GM11168 (cell line): ENCODE data around the gene TBC1D32.
"Not testable (repeated sequence)": the region's sequence is repeated elsewhere in the genome, so short reads cannot be mapped to it uniquely, and the experiment has no call there.

Source experiments
- in situ Hi-C: fragments of 300-500 bp; cut with MboI; formaldehyde crosslinking; loops from one replicate; pipeline ENCODE4 v1.12.0; 2022; ENCODE audit warnings: low sequenced_read_pairs; ENCODE audit not compliant: unreplicated experiment

The TBC1D32 gene

GRCh38 chr6:121143476-121143875, 190.8 kb downstream of the TBC1D32 start:
- in situ Hi-C loops: no loop called here

DNA sequence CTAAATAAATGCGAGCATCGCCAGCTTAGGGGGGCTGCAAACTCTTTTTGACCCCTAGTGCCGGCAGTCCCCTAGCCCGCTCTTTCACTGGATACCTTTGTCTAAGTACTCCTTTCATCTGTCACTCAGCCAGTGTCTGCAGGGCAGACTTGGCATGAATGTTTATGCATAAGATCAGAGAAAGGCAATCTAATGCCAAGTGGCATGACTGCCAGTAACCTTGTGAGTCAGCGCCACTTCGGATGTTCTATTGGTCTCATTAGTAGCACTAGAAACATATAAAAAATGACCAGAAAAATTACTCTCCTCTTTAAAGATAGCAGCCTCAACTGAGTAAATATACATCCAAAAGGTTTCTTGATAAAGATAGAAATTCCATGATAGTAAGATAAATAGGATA, 192.2 kb downstream of the TBC1D32 start:
- in situ Hi-C loops: no loop called here

- in situ Hi-C loops: no loop called here
These were observed 198.9 kb downstream of the TBC1D32 start for GRCh38 chr6:121135425-121135824.

- in situ Hi-C loops: no loop called here
These were observed 199.4 kb downstream of the TBC1D32 start for GRCh38 chr6:121134922-121135321.

GRCh38 chr6:121124600-121124999, 209.7 kb downstream of the TBC1D32 start:
- in situ Hi-C loops: no loop called here

- in situ Hi-C loops: no loop called here
These were observed 221.9 kb downstream of the TBC1D32 start for GRCh38 chr6:121112356-121112755.

DNA sequence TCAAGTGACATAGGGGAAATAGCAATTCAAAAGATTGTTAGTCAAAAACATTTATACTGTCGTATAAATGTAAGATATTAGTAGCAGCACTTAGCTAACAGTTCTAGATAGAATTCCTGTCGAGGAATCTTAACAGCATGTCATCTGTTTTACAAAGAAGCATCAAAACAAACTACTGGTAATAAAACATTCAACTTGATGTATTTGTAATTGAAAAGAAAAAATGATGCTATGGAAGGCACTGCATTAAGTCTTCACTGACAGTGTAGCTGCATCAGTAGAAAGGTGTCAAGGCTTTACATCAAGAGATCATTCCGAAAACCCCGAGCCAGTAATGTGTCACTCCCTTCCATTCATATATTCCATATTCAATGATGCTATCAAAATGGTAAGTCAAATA, 223.5 kb downstream of the TBC1D32 start:
- in situ Hi-C loops: no loop called here

GRCh38 chr6:121106962-121107361, 227.3 kb downstream of the TBC1D32 start:
- in situ Hi-C loops: no loop called here

DNA sequence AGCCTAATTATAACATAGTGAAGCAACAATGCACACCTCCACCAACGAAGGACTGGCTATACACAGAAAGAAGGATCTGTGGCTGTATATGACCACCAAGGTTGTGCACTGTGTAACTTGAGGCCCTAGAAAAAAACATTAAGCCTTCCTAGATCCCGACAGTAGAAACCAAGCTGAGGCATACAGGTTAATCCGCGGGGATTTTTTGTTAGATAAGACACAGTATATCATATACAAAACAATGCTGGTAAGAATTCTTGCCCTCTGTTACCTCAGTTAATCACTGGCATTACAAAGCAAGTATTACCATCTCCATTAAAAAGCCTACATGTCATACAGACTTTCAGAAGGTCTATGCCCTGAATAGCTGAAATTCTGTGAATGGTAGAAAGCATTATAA, 228.8 kb downstream of the TBC1D32 start:
- in situ Hi-C loops: no loop called here

GRCh38 chr6:121093928-121094327, 240.4 kb downstream of the TBC1D32 start:
- in situ Hi-C loops: no loop called here

- in situ Hi-C loops: no loop called here
These were observed 243.8 kb downstream of the TBC1D32 start for GRCh38 chr6:121090492-121090891.

GRCh38 chr6:121086876-121087275, 247.4 kb downstream of the TBC1D32 start:
- in situ Hi-C loops: no loop called here

- in situ Hi-C loops: no loop called here
These were observed 258.2 kb downstream of the TBC1D32 start for GRCh38 chr6:121076119-121076518.

GRCh38 chr6:121068749-121069148, 265.5 kb downstream of the TBC1D32 start:
- in situ Hi-C loops: not testable (repeated sequence)

DNA sequence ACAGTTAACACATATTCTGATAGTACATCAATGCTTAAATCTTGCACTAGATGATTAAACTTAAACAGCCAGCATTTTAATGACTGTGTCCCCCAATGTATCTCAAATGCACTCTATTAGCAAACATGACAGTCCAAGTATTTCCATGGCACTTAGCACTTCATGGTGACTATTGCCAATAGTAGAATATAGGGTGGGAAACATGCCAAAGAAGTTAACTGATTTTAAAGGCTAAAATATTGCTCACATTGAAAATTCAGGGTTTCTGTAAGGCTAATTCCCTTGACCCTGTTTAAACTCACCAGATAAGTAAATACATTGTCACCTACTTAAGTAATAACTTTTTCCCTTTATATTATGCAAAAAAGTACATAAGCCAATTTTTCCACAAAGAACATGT, 266.9 kb downstream of the TBC1D32 start:
- in situ Hi-C loops: no loop called here

GRCh38 chr6:121064345-121064744, 269.9 kb downstream of the TBC1D32 start:
- in situ Hi-C loops: loop anchor here (5.0 kb wide), 1 partner anchor 243 kb away; no protein-coding TSS in a partner anchor

DNA sequence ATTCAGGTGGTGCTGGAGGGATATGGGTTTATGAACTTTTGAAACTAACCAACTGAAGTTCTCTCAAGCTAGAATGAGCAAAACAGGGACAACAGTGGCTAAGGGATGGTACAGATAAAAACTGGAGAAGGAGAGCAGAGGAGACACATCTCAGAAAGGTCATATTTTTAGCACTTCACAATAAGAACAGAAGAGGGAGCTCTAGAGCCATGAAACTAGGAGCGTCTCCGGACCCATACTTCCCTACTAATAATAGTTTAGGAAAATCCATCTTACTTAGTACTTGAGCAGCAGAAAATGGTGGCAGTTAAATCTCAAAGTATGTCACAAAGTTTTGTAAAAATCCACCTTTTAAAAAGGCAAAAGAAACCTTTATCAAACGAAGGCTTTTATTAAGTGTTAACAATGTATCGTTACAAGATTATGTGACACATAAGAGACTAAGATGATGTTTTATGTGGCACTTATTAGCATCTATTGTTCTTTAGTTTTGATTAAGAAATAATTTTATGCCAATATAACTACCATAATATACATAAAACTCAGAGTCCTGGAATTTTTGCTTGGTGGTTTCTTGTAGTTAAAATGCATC, 278.6 kb downstream of the TBC1D32 start:
- in situ Hi-C loops: no loop called here

DNA sequence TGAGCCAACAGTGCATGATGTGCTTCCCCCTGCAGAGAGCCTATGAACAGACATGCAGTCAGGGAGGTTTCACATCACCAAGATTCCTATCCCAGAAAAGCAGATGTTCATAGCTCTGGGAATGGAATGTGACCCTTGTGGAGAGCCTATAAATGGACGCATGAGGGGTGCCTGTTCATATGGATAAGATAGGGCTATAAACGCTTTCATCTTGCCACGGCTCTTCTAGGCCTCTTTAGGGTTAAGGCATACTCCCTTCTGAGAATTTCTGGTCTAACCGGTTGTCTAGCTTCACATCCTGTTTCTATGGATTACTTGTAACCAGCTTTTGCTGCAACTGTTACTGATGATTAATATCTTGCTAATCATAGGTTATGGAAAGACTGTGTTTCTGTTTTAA, 285.7 kb downstream of the TBC1D32 start:
- in situ Hi-C loops: loop anchor here (10.0 kb wide), 1 partner anchor 256 kb away; no protein-coding TSS in a partner anchor

GRCh38 chr6:121044905-121045304, 289.4 kb downstream of the TBC1D32 start:
- in situ Hi-C loops: loop anchor here (10.0 kb wide), 1 partner anchor 260 kb away; no protein-coding TSS in a partner anchor

DNA sequence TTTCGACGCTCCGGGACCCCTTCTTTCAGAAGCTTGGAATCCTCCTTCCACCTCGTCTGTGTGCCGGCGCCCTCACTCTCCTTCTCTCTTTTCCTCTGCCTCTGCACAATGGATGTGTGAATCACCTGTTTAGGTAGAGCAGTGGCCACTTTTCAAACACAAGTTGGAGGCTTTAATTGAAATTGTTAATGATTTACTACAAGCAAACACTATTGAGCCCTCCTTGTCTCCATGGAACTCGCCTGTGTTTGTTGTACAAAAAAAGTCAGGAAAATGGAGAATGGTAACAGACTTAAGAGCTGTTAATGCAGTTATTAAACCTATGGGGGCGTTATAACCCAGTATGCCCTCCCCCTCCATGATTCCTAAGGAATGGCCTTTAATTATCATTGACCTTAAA, 290.6 kb downstream of the TBC1D32 start:
- in situ Hi-C loops: loop anchor here (10.0 kb wide), 1 partner anchor 261 kb away; no protein-coding TSS in a partner anchor

DNA sequence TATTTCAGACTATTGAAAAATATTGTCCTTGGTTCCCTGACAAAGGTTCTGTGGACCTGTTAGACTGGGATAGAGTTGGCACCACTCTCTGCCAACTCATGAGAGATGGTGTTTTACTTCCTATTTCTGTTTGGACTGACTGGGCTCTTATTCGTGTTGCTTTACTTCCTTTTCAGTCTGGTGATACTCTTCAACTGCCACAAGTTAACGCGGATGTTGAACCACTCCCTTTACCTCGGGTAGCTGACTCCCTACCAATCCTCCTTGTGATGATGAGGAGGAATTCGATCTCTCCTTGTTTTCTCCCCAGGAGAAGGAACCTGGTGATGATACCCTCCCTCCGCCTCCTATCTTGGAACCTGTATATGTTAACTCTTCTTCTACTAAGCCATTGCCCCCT, 291.1 kb downstream of the TBC1D32 start:
- in situ Hi-C loops: loop anchor here (10.0 kb wide), 1 partner anchor 262 kb away; no protein-coding TSS in a partner anchor

- in situ Hi-C loops: loop anchor here (10.0 kb wide), 1 partner anchor 262 kb away; no protein-coding TSS in a partner anchor
These were observed 291.5 kb downstream of the TBC1D32 start for GRCh38 chr6:121042766-121043165.
